Fibroblast of skin of left biceps (primary cell): Measurements from ENCODE around the gene CHAF1A.
A peak's percentile ranks its signal among the peaks of the same experiment; 100 is the strongest.

Experiments
- DNase-seq, 2 experiments: peaks; one replicate each; pipeline ENCODE4 v3.0.0-alpha.2; 2013; ENCODE audit warnings: low read depth in 2 of 2

The CHAF1A gene

GRCh38 chr19:4441994-4442818 is 39.8 kb downstream of the CHAF1A start:
- no peak for DNase-seq

- DNase-seq: no peak
Measured at GRCh38 chr19:4442819-4443146, 40.3 kb downstream of the CHAF1A start.

DNA sequence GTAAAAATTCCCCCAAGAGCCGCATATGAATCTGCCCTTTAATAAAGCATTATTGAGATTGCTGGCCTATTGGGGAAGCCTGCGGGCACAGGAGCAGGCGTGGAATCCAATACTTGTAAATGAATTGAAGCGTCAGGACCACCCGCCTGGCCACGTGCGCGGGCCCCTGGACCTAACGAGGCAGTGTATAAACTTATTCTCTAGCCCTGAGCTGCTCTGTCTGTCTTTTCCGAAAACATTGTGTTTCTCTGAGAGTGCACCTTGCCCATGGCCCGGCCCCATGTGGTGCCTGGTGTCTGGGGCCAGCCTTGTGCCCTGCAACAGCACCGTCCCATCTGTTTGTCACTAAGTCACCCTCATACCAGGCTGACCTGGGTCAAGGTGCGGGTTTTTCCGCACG is 40.7 kb downstream of the CHAF1A start:
- DNase-seq: no peak

GRCh38 chr19:4443966-4444764 is 41.7 kb downstream of the CHAF1A start:
- DNase-seq: no peak

DNA sequence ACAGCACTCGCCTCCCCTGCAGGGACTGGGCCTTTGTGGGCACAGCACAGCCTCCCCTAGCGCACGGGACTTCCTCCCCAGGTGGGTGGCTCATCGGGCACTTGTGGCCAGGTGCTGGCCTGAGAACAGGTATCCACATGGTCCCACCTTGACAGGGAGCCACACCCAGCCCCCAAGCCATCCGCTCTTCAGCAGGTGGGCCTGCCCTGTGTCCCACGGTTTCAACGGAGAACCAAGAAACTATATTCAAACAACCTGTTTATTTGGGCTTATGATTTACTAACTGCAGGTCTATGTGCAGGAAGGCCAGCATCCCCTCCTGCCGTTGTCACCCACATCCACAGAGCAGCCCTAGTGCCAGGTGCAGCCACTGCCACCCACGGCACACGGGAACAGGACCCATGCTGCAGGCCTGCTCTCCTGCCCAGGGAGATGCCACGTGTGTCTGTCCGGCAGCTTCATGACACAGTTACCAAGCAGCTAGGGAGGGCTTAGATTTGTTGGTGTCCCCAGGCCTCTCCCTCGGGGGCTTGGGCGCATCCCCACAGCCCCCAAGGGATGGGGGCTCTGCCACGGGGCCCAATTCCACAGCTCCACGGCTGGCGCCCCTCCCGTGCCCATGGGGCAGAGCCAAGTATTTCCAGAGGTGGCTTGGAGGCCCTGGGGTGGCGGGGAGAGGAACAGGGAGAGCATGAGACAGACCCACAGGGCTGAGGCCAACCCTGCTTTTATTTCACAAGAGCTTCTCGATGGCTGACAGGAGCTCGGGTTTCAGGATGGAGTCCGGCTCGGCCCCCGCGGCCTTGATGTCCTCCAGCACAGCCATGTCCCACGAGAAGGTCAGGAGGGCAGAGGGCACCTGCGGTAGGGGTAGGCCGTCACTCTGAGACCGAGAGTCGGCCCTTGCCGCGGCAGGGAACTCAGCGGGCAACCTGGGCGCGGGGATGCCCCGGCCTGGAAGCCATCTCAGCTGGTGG is 42.6 kb downstream of the CHAF1A start:
- no peak for DNase-seq

GRCh38 chr19:4445963-4446703 is 43.7 kb downstream of the CHAF1A start:
- DNase-seq: no peak

DNA sequence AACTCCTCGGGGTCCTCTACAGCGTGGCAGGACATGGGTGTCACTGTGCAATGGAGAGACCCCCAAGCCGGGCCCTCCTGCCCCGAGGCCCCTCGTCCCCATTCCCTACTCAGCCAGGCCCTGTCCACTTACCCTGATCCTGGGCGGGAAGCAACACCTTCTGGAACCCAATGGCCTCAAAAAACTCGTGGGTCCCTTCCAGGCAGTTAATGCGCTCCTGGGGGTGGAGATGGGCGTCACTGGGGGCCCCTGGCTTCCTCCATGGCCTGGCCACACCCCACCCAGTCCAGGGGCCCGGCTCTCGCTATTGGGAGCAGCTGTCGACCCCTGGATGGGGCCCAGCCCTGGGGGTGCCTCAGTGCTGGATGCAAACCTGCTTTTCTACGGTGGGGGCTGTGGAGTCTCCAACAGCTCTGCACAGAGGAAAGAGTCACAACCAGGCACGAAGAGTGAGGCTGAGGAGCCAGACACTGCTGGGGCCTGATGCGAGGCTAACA is 44.3 kb downstream of the CHAF1A start:
- DNase-seq: no peak

DNA sequence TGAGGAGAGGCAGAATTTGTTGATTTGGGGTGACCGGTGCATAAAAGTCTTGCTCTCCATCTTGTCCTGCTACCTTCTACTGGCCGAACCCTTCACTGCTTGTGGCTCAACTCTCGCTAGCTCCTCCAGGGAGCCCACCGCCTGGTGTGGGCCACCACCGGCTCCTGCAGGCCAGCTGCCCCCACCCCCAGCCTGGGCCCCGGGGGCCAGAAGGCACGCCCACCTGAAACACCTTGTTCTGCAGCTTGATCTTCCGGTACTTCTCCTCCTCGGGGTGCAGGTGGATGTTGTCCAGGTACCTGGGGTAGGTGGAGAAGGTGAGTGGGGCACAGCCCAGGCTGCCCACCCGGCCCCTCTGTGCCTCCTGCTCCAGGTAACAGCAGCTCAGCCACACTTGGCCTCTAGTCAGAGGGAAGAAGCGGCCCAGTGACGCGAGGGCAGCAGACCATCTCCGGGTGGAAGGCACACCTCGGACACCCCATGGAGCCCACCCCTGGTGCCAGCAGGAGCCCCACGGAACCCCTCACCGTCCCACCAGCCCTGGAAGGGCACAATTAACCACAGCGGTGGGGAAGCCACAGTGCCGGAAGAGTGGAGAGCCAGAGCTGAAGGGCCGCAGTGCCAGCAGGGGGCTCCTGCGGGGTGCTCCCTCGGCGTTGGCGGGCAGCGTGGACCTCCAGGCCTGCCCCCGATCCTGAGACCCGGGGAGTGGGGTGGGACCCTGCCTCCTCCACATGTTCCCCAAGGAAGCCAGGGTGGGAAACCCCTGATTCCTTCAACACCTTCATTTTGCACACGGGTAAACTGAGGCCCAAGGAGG is 45.1 kb downstream of the CHAF1A start:
- DNase-seq: no peak

- no peak for DNase-seq
Measured at GRCh38 chr19:4448147-4448985, 45.9 kb downstream of the CHAF1A start.

DNA sequence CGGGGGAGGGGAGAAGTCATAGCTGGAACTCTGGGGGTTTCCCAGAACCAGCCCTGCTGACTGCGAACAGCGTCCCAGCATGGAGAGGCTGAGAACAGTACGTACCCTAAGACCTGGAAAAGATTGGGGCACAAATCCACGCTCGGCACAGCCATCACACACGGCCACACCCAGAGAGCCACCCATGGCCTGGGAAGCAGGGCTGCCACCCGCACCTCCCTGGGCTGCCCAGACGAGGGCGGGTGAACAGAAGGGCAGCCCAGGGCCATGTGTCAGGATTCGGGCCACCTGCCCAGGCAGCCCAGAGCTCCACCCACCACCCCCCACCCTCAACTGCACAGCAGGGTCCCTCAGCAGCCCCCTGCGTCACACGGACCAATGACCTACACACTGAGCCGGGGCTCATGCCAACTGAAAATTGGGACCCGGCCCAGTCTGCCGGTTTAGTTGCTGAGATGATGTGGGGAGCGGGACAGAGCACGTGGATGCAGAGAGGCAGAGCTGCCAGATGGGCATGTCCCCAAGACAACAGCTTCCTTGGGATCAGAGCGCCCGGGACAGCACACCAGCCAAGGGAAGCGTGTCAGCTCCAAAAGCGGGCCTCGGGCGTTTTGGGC is 46.7 kb downstream of the CHAF1A start:
- DNase-seq: no peak

DNA sequence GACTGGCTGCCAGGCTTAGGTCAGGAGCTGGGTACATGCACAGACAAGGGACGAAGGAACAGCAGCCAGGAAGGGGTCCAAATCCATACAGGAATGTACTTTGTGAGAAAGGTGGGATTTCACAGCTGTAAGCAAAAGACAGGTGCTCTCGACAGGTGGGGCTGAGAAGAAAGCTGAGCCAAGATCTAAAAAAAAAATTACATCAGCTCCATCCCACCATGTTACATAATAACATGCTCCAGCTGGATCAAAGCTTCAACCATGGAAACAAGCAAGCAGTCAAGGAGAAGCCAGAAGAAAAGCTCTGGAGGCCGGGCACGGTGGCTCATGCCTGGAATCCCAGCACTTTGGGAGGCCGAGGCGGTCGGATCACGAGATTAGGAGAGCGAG is 47.2 kb downstream of the CHAF1A start:
- DNase-seq: no peak

DNA sequence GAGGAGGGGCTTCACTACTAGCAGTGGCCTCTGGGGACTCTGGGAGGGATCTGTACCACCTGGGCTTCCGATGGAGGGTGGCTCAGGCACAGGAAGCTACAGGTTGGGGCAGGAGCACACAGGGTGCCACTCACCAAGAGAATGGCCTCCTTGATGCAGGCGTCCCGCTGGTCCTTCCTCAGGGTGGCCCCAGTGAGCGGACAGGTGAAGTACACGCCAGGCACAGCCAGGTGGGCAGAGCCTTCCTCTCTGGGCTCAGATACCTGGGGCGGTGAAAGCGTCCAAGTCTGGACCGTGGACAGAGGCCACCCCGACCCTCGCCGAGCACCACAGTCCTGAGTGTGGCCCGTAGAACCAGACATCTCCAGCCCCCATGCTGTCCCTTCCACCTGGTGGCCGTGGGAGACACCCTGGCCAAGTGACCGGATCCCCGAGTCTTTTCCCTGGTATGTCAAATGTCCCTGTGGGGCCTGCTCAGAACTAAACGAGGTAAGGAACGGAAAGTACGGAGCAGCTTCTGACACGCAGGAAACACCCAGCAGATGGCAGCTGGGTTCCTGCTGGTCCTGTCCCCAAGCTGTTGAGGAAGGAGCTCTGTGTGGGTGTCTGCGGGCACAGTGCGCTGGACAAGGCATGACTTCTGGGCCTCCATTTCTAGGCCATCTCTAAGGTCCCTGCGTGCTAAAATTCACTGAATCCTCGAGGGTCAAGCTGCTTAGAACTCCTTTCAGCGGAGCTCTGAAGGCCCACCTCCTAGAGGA is 50.0 kb downstream of the CHAF1A start:
- DNase-seq: no peak

- no peak for DNase-seq
Measured at GRCh38 chr19:4453232-4454179, 51.1 kb downstream of the CHAF1A start.

GRCh38 chr19:4454747-4455718 is 52.6 kb downstream of the CHAF1A start:
- peak; percentile 28 to 33 for DNase-seq

- peak; percentile 33 to 37 for DNase-seq
Measured at GRCh38 chr19:4455719-4456475, 53.5 kb downstream of the CHAF1A start.
